NK-92 treated with Interleukin-12 subunit alpha and Interleukin-12 subunit beta, amount 100 ng/mL, for 24 hours (cell line): Measurements from ENCODE around the gene SRGAP2B.
"Not testable (repeated sequence)": the region's sequence is repeated elsewhere in the genome, so short reads cannot be mapped to it uniquely, and the experiment has no call there.

Experiments
- DNase-seq: peaks from one replicate; lab custom pipeline; 2025; lab: John Stamatoyannopoulos, UW

The SRGAP2B gene

DNA sequence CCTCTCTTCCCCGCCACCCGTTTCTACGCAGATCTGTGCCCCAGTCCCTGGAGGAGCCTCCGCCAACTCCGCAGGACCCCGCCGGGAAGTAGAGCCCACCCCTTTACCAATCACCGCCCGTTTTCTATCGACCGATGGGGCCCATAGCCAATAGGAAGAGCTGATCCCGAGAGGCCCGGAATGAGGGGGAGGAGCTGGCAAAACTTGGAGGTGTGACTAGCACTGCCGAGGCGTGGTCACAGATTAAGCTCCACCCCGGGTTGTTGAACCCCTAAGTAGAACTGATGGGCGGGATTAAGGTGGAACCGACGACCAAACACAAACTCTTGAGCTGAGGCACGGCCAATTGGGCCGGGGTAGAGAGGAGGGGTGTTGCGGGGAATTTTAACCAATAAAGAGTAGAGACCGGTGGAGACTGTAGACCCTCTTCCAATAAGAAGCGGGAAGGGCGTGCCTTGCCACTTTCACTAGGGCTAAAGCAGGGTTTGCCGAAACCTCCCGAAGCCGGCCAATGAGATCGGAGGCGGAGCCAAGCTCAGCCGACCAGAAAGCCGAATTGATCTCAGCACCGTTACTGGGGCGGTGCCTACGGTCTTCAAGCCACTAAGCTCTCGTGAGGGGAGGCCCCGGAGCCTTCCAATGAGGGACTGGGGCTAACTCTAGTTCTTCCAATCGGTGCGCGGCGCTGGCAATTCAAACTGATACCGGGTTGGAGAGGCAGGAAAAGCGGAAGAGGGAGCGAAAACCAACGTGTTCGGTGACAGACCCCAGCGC lies at the start of gene SRGAP2B, which contains the start of gene FAM72D:
TSS of gene SRGAP2B (minus strand) at position 45 of the 774 bp plus-strand sequence. CDS start 2,427 bp downstream, outside the sequence.
TSS of gene FAM72D (plus strand) at position 691 of the 774 bp plus-strand sequence. CDS start 874 bp downstream, outside the sequence.
- DNase-seq, result not testable (repeated sequence)

DNA sequence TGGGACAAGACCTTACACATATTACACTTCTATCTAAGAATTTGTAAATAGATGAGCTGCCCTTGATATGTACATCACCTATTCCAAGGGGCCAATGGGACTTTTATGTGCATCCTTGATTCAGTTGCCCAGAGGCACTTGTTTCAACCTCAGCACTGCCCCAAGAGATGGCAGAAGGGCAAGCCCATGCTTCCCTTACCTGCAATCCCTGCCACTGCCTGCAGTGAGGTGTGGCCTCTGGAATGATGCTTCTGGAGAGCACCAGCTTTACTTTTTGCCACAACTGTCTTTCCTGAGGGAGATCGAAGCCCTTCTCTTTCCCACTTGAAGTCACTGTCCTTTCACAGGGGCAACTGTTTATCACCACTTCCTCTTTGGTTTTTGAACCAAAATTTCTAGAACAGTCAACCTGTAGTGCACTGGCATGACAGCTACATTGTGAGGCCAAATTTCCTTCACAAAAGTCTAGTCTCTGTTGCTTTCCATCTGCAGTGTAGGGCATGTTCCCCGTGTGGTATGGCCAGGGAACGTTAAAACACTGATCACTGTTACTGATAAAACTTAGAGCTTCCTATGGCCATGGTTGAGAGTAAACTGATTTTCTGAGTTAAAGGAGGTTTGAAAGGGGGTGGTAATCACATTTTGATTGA lies 49.3 kb upstream of the SRGAP2B start:
- DNase-seq, result not testable (repeated sequence)

DNA sequence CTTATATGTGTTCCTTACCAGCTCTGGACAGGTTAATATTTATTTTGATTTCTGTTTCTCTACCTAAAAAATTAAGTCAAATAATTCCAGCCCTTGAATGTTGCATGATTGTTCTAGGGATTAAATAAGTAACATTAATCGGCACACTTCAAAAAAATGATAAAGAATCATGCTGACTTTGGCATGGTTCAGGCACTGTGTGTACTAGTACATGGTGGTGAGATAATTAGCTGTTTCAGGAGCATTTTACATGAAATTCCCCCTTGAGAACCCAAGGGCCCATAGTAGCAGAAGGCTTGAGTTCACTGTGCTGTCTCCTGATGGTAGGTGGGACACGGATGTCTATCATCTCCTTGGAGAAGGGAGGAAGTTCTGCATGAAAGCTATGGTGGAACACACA lies 45.4 kb upstream of the SRGAP2B start:
- DNase-seq, result not testable (repeated sequence)

DNA sequence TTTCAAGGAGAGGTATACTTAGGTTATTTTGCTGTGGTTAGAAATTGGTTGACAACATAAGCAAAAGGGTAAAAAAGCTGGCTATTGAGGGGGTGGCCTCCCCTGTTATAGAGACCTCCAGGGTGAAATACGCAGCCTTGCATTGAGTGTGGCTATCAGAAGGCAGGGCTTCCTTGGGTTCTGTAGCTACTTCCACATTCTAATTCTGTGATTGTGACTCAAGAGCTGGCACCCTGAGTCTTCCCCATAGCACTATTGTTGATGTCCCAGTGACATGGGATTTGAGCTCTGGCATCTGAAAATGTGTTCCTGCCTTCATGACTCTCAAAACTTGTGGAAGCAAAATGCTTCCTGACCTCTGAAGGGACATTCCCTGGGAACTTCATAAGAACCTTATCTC lies 39.3 kb upstream of the SRGAP2B start:
- not testable (repeated sequence) for DNase-seq

DNA sequence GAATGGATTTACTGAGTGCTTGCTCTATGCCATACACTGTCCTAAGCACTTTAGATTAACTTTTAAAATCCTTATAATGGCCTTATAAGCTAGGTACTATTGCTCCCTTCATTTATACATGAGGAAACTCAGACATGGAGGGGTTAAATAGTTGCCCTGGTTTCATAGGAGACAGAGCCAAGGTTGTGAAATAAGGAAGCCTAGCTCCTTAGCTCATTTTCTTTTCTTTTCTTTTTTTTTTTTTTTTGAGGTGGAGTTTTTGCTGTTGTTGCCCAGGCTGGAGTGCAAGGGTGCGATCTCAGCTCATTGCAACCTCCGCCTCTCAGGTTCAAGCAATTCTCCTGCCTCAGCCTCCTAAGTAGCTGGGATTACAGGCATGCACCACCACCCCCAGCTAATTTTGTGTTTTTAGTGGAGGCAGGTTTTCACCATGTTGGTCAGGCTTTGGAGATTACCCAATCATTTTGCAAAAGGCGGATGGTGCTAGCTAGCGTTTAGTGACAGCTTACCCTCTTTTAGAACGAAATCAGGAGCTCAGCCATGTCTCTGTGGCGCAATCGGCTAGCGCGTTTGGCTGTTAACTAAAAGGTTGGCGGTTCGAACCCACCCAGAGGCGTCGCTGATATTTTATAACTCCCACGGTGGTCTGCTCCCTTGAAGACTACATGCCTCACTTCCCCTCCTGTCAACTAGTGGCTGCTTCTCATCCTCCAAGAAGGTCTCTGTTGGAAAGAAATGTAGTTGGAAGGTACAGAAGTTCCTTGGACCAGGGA lies 33.8 kb upstream of the SRGAP2B start:
- DNase-seq, result not testable (repeated sequence)

DNA sequence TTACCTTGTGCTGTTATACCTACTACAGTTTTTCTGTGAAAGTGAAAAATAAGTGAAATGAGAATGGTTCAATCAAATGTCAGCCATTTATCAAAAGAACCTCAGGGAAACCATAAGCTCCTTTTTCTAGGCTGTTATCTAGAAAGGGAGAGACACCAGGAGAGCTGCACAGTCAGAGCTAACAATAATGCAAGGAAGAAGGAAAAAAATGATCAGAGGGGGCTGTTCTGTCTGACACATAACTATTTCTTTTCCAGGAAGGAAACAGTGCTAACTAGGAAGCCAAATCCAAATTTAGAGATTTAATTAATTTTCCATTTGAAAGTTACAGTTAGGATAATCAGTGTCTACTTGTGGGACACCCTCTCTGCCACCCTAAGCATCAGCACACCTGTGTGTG lies 32.0 kb upstream of the SRGAP2B start:
- DNase-seq, result not testable (repeated sequence)

DNA sequence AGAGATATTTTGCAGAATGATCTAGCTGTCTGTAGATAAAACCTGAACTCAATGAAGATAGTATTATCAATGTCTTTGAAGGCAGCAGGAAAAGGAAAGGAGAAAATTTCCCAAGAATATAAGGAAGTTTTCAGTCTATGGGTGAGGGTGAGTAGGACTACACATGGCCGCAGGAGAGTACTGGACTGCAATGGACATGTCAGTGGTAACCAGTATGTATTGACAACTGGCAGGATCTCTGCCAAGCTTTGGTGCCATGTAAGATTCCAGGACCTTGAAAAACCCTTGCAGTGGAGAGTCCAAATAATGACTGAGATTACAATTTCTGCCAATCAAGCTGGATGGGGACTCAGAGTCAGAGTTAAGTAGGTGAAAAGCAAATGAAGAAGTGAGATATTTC lies 30.0 kb upstream of the SRGAP2B start:
- not testable (repeated sequence) for DNase-seq

DNA sequence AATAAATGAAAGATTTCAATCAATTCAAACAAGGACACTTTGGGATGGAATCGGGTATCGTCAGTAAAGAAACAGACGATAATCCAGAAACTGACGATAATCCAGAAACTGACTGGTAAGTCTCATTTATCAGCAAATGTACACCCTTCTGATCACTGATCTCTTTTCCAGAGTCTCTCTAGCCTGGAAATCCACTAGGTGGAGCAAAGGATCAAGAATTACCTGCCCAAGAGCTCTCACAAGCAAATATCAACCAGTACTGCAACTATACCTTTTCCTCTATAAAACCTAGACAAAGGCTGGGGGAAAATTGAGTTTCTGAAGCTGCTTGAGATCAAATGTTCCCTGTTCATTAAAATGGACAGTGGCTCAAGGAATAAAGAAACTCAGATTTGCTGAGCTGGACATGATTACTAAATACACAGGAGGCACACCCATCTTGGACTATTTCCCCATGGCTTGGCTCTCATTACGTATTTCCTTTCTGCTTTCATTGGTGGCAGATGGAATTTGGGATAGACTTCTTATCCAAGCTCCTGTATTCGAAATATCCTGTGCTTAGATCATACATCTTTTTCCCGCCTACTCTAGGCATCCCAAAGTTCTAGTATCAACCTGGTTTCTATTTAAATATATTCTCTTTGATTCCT lies 29.0 kb upstream of the SRGAP2B start:
- DNase-seq, result not testable (repeated sequence)

DNA sequence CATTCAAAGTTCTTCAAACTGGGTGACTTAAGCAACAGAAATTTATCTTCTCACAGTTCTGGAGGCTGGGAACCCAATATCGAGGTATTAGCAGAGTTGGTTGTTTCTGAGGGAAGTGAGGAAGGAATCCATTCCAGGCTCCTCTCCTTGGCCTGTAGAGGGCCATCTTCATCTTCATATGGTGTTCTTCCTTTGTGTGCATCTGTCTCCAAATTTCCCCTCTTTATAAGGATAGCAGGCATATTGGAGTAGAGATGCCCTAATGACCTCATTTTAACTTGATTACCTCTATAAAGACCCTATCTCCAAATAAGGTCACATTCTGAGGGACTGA lies 27.9 kb upstream of the SRGAP2B start:
- not testable (repeated sequence) for DNase-seq

DNA sequence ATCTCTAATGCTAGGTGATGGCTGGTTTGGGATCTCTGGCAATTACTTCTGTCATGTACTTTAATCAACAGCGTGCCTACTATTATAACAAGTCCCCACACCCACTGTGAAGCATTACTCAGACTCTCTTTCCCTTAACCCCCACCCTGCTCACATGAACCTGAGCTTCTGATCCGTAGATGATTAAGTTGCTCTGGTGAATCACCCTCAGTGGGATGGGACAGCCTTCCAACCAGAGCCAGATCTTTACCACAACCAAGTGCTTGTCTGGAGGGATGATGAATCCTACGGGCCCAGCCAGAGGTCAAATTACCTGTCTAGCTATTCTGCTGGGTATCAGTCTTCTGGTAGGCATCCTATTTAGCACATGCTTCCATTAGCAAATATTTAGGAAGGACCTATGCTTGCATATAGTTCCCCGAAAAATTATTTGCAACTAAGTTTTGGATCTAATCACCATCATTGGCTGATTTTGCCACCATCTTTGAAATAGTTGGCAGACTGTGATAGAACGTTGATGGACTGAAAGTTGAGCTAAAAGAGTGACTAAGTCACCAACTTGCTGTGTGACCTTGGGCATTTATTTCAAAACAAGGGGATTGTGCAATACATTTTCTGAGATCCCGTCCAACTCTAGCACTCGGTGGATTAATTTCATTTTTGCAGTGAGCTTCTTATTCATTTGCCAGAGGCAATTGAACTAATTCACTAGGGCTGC lies 27.4 kb upstream of the SRGAP2B start:
- DNase-seq, result not testable (repeated sequence)

DNA sequence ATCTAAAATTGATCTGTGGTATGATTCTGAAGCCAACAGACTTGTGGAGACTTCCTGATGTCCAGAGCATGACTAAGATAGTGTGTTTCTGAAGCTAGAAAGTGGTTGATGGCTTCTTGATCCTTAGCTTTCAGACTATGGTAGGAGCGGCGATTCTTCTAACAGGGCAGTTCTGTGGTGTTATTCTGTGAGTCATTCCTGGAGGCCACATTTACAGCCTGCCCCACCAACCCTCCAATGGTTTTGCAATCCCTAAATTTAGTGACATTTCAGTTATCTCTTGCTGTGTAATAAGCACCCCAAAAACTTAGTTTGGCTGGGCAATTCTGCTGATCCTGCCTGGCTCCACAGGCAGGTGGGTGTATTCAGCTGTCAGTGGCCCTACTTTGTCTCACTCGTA lies 24.7 kb upstream of the SRGAP2B start:
- DNase-seq, result not testable (repeated sequence)

DNA sequence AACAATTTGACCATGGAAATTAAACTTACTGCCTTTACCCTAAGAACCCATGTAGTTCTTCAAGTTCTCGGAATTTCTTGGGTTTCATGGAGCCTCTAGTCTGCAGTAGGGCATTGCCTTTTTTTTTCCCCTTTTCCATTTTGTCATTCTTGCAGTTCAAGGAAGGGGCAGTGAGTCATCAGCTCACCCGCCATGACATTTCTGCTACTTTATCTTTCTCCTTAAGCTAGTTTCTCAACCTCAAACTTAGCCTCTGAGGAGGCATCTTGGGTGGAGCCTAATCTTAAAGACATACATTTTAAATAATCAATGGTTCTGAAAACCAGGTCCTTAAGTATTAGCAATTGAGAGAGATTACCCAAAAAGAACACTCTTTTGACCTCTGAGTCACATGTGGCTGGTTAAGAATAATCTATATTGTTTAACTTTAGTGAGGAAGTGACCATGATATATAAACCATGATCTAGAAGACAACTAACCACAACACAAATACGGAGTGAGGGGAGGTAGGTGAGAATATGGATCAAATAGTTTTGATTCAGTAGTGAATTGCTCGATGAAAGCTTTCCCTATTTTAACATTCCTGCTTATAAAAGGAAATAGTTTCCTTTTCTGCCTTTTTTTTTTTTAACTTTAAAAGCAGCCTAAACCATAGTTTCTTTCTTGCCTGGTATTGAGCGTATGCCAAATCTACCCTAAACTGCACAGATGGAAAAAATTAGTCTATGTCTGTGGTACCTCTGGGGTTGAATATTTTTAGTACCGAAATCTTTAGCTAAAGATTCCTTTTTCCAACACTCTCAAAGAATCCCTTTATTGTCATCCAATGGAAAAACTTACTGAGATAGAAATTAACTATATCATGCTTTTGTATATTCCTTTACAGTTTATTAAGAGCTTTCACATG lies 20.7 kb upstream of the SRGAP2B start:
- not testable (repeated sequence) for DNase-seq

DNA sequence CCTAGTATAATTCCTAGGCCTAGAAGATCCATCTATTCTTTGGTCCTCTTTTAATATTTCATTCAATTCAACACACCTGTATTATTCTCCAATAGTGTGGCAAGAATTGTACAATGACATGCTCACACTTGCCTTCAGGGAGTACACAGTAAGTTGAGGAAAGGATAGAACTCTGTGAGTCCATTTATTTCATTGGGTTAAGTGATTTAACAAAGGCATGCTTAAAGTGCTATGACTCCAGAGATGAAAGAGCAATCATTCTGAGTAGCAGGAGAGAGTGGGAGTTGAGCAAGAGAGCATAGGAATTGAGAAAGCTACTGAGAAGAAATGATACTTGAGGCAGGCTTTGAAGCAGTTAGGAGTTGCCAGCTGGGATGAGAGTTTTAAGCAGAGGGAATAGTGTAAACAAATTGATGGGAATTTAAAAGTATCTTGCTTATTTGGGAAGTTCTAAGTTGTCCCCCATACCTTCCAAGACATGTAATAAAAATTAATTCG lies 19.5 kb upstream of the SRGAP2B start:
- DNase-seq, result not testable (repeated sequence)

DNA sequence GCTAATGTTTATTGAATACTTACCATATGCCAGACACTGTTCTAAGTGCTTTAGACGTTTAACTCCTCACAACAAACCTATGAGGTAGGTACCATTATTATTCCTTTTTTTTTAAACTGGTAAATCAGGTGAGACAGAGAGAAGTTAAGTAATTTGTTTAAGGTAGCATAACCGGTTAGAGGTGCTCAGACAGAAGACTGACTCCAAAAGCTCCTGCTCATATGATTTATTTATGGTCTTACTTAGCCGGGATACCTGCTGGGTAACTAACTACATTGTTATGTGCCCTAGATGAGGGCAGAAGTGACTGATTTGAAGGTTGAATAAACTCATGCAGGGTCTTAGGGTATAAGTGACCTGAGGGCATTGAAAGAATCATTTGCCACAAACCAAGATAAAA lies 17.6 kb upstream of the SRGAP2B start:
- DNase-seq, result not testable (repeated sequence)

DNA sequence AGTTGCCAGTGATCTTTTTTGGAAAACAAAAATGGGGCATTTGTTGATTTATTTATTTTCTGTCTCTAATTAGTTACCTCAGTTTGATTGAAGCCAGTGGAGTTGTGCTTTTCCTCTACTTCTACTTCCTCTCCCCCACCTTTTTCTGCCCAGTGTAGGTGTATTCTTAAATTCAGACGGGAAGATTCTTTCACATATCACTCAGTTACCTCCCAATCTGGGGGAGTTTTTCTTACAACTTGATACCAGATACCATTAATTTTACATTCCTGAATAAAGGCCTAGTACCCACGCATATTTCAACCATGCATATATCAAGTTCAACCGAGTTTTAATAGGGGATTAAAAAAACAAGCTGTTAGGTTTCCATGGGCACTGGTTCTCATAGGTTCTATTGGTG lies 16.5 kb upstream of the SRGAP2B start:
- not testable (repeated sequence) for DNase-seq

DNA sequence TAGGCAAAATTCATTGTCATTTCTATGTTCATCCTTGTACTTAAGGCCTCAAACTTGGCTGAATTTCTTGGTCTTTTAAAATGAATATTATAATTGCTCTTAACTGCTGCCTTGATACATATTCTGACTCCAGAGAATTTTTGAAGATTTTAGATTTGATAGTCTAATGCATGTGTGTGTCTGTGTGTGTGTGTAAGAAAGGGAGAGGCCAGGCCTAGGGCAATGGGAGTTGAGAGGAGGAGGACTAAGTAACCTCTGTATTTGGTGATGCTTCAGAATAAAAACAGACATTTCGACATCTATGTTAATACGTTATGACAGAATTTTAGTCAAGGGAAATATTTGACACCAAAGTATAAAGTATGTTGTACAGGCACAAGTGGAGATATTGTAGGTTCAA lies 8.2 kb upstream of the SRGAP2B start:
- DNase-seq, result not testable (repeated sequence)

DNA sequence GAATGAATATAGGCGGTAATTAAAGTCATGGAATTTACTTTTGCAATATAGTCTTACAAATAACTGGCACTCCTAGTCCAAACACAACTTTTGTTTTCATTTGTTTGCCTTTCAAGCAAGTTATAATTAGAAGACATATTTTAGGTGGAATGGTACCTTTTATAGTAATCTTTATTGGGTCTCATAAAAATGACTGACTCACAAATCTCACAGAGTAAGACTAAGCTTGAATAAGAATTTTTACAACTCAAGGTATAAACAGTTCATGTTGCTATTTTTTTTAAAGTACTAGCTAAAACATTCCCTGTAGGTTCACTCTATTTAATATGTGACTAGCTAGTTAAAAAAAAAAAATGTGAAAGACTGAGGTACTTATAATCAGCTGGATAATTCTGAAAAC lies 6.6 kb upstream of the SRGAP2B start:
- not testable (repeated sequence) for DNase-seq

DNA sequence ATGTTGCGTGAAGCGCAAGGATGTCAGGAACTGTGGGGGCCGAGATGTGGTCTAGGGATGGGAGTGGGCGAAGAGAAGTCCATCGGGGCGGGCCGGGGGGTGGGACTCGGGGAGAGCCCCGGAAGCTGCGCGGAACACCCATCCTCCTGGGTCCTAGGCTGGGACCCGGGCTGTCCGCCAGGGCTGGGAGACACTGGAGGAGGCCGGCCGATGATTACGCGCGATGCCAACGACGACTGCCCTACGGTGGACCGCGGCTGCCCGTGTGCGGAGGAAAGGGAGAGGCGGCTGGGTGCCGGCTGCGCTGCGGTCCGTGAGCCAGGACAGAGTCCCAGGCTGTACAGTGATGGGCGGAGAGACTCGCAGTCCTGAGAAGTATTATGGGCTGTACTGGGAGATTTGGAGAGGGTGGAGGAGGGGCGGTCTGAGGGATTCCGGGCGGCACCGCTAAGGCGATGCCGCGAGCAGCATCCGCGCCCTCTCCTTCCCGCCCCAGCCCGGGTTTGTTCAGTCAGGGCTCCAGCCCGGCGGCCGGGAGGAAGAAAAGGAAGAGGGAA lies 395 bp downstream of the SRGAP2B start:
- not testable (repeated sequence) for DNase-seq

DNA sequence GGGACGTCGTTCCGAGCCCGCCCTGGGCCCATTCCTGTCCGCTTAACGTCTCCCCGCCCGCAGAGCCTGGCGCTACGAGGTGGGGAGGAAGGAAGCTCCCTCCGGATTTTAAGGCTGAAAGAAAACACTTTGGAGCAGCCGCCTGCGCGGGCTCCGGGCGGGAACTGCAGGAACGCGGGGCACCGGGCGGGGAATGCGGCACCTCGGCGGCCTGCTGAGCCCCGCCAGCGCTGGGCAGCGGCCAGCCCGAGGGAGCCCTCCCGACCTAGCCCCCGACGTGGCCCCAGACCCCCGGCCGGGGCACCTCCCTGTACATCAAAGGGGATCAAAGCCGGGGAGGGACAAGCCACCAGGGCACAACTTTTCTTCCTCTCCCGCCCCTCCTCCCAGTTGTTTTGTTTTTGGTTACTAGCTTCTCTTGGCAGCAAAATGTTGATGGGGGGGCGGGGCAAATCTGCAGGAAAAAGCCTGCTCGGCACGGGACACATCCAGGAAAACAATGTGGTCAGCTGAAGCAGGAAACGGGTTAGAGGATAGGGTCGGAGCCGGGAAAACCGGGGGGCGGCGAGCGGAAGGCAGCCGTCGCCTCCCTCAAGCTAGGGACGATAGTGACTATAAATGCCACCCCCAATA lies 1.5 kb downstream of the SRGAP2B start:
- not testable (repeated sequence) for DNase-seq
